ENCODE results near the gene ANGPTL1. TPM values are rescaled to one million over a fixed set of nuclear protein-coding genes. Genes with fewer than 3 reads are reported as not detected.
"Not testable (repeated sequence)": the region's sequence is repeated elsewhere in the genome, so short reads cannot be mapped to it uniquely, and the experiment has no call there.

Gene ANGPTL1
- total RNA-seq, 1 donor from 2014 or later: 210 TPM

- peak; percentile 38 for DNase-seq
Observed at GRCh38 chr1:178867670-178868069, 3.2 kb downstream of the ANGPTL1 start.

- no peak for DNase-seq
Observed at GRCh38 chr1:178864326-178864725, 6.6 kb downstream of the ANGPTL1 start.

GRCh38 chr1:178862864-178863263 is 8.0 kb downstream of the ANGPTL1 start:
- DNase-seq: no peak

GRCh38 chr1:178862416-178862815 is 8.5 kb downstream of the ANGPTL1 start:
- no peak for DNase-seq

GRCh38 chr1:178857126-178857525 is 13.8 kb downstream of the ANGPTL1 start:
- DNase-seq: no peak

GRCh38 chr1:178849918-178850317 is 21.0 kb downstream of the ANGPTL1 start:
- DNase-seq: peak; percentile 82

- DNase-seq: not testable (repeated sequence)
Observed at GRCh38 chr1:178847919-178848318, 23.0 kb downstream of the ANGPTL1 start.

- DNase-seq: no peak
Observed at GRCh38 chr1:178847396-178847849, 23.5 kb downstream of the ANGPTL1 start.

- peak; percentile 46 for DNase-seq
Observed at GRCh38 chr1:178846306-178846705, 24.6 kb downstream of the ANGPTL1 start.

GRCh38 chr1:178844436-178844835 is 26.4 kb downstream of the ANGPTL1 start:
- DNase-seq: peak; percentile 25

GRCh38 chr1:178825167-178825566 is 45.7 kb downstream of the ANGPTL1 start:
- DNase-seq: no peak

GRCh38 chr1:178821134-178821866 is 49.6 kb downstream of the ANGPTL1 start:
- no peak for DNase-seq

GRCh38 chr1:178819123-178819522 is 51.8 kb downstream of the ANGPTL1 start:
- DNase-seq: no peak

- no peak for DNase-seq
Observed at GRCh38 chr1:178818416-178818815, 52.5 kb downstream of the ANGPTL1 start.

GRCh38 chr1:178810585-178810984 is 60.3 kb downstream of the ANGPTL1 start:
- DNase-seq: no peak

GRCh38 chr1:178808529-178808928 is 62.3 kb downstream of the ANGPTL1 start:
- no peak for DNase-seq

- DNase-seq: no peak
Observed at GRCh38 chr1:178806665-178807300, 64.1 kb downstream of the ANGPTL1 start.

GRCh38 chr1:178802873-178803272 is 68.0 kb downstream of the ANGPTL1 start:
- no peak for DNase-seq

Other genes with a start within 250 kb of the ANGPTL1 start
- gene RALGPS2, start 145.8 kb downstream of the ANGPTL1 start, total RNA-seq: 76.3 TPM
- 42.2 TPM for gene FAM20B, start 154.8 kb upstream of the ANGPTL1 start, total RNA-seq
- gene TOR3A, start 211.0 kb upstream of the ANGPTL1 start, total RNA-seq: 44.0 TPM